Measurements from ENCODE around the gene SLC43A2. TPM values are rescaled to one million over a fixed set of nuclear protein-coding genes. Genes with fewer than 3 reads are reported as not detected.

SLC43A2 gene
- polyA plus RNA-seq, 1 of the 3 experiments (the other 2 are of a cell fraction), result 9.8 TPM

- Histone ChIP-seq H3K27me3 (ENCODE audit: insufficient read depth) (no peaks in the 10 kb centered on the region), H3K9me3 (no peaks in the 10 kb centered on the region), H3K9ac (no peak overlapping the region), H3K4me2 (no peak overlapping the region), H3K4me1 (ENCODE audit: control insufficient read depth in 1 of 2, insufficient read depth in 2 of 2, low read depth in 1 of 2, low read length in 1 of 2) (no peaks in the 10 kb centered on the region), H3K79me2 (ENCODE audit: insufficient read depth) (peaks cover 10% of the 10 kb centered on the region; the same call in 1 of the 2 replicates), H3K9me2 (no peaks in the 10 kb centered on the region), H3K36me3 (replicated peaks in 1 of 2; ENCODE audit: control insufficient read depth in 1 of 2, insufficient read depth in 2 of 2, low read length in 1 of 2) (peaks cover 78 to 99% of the 10 kb centered on the region in 2 experiments), H3F3A (replicated peaks; ENCODE audit: insufficient read depth) (peaks cover 17% of the 10 kb centered on the region), H4K20me1 (ENCODE audit: insufficient read depth) (0 out of 2 replicates have a peak, but pooled peaks cover 6% of the 10 kb centered on the region), H3K27ac (ENCODE audit: low read depth in 2 of 2, low read length in 1 of 2) (no peak overlapping the region), H3K4me3 (ENCODE audit: low read depth in 2 of 2, low read length in 1 of 2) (no peak overlapping the region), H2AFZ (ENCODE audit: low read depth) (no peak overlapping the region)
- CTCF ChIA-PET, result interaction anchor here (1.0 to 6.8 kb wide), 4 partner anchors 9 to 84 kb away, joined by 3 to 47 read pairs (median 6); partner anchors contain the start of gene RILP
- WGBS (ENCODE audit: low lambda C conversion rate), result 97% methylated on average over 9 of the region's 9 CpGs
- POLR2A ChIA-PET, result interaction anchor here (1.3 kb wide), 1 partner anchor 9 kb away, joined by 3 read pairs; the partner anchor contains the start of gene RILP
- TF ChIP-seq FOSL2 (IDR thresholded peaks at IDR 0.05; ENCODE audit: borderline replicate concordance, low read depth) (no peak), TAF1 (IDR thresholded peaks at IDR 0.05; ENCODE audit: borderline replicate concordance, low read depth, low read length) (no peak), GABPA (IDR thresholded peaks at IDR 0.05; ENCODE audit: low read depth) (no peak), FOXM1 (IDR thresholded peaks at IDR 0.05; ENCODE audit: low read depth) (no peak), MEF2A (IDR thresholded peaks at IDR 0.05; ENCODE audit: borderline replicate concordance, low read depth) (no peak), FOXJ3 (CRISPR knock-in tag; IDR thresholded peaks at IDR 0.05) (no peak), POLR2AphosphoS5 (IDR thresholded peaks at IDR 0.05; ENCODE audit: low read depth, low read length) (no peak), JUND (IDR thresholded peaks at IDR 0.05) (no peak), CHD2 (IDR thresholded peaks at IDR 0.05; ENCODE audit: low read length, partially characterized antibody) (no peak), SMC3 (IDR thresholded peaks at IDR 0.05; ENCODE audit: low read depth, low read length) (no peak), RFX5 (IDR thresholded peaks at IDR 0.05; ENCODE audit: low read length) (no peak), SIN3A (IDR thresholded peaks at IDR 0.05; ENCODE audit: borderline replicate concordance, low read depth, low read length) (no peak), USF1 (IDR thresholded peaks at IDR 0.05; ENCODE audit: borderline replicate concordance, low read depth) (no peak), USF2 (IDR thresholded peaks at IDR 0.05; ENCODE audit: borderline replicate concordance, low read depth, low read length) (no peak)
- no peak for DNase-seq
Observed at GRCh38 chr17:1658100-1658499, 29.5 kb upstream of the SLC43A2 start.

GRCh38 chr17:1653735-1654134 lies 25.1 kb upstream of the SLC43A2 start:
- H3K4me3 ChIP-seq (ENCODE audit: low read depth in 2 of 2, low read length in 1 of 2), result no peak overlapping the region
- no peak overlapping the region for H3K9ac ChIP-seq
- no peaks in the 10 kb centered on the region for H3K9me2 ChIP-seq
- no peak overlapping the region for H3K4me2 ChIP-seq
- H3K27ac ChIP-seq (ENCODE audit: low read depth in 2 of 2, low read length in 1 of 2), result no peak overlapping the region
- H3F3A ChIP-seq (replicated peaks; ENCODE audit: insufficient read depth), result peaks cover 45% of the 10 kb centered on the region
- 98% methylated on average over 12 of the region's 14 CpGs for WGBS (ENCODE audit: low lambda C conversion rate)
- no peak for TF ChIP-seq RAD21 (IDR thresholded peaks at IDR 0.05; ENCODE audit: low read length)
- TF ChIP-seq NRF1 (IDR thresholded peaks at IDR 0.05; ENCODE audit: low read depth, low read length), result no peak
- no peak for TF ChIP-seq TCF12 (IDR thresholded peaks at IDR 0.05)
- no peak for TF ChIP-seq EP300 (IDR thresholded peaks at IDR 0.05; ENCODE audit: borderline replicate concordance in 1 of 2, low read depth in 1 of 2, low read length in 1 of 2)
- no peak for TF ChIP-seq FOXJ3 (CRISPR knock-in tag; IDR thresholded peaks at IDR 0.05)
- TF ChIP-seq RFX5 (IDR thresholded peaks at IDR 0.05; ENCODE audit: low read length), result no peak
- TF ChIP-seq EZH2phosphoT487 (IDR thresholded peaks at IDR 0.05; ENCODE audit: borderline replicate concordance, low read depth), result no peak
- no peak for TF ChIP-seq RCOR1 (IDR thresholded peaks at IDR 0.05; ENCODE audit: low read length)
- no peak for TF ChIP-seq ZBTB33 (IDR thresholded peaks at IDR 0.05; ENCODE audit: borderline replicate concordance, low read depth)
- TF ChIP-seq CTCF (IDR thresholded peaks at IDR 0.05), result no peak
- TF ChIP-seq MAX (IDR thresholded peaks at IDR 0.05; ENCODE audit: low read depth), result no peak
- peaks cover 0 to 9% of the 10 kb centered on the region in 2 experiments; a peak in 1 of 4 replicates for H3K4me1 ChIP-seq (ENCODE audit: control insufficient read depth in 1 of 2, insufficient read depth in 2 of 2, low read depth in 1 of 2, low read length in 1 of 2)
- peaks cover 68 to 79% of the 10 kb centered on the region in 2 experiments for H3K36me3 ChIP-seq (replicated peaks in 1 of 2; ENCODE audit: control insufficient read depth in 1 of 2, insufficient read depth in 2 of 2, low read length in 1 of 2)
- H3K27me3 ChIP-seq (ENCODE audit: insufficient read depth), result no peaks in the 10 kb centered on the region
- DNase-seq, result no peak
- ChIA-PET CTCF (interaction anchor here (1.5 to 2.8 kb wide), 2 partner anchors 15 to 79 kb away, joined by 3 to 14 read pairs; no protein-coding TSS in a partner anchor), POLR2A (no interaction called here)
- no peaks in the 10 kb centered on the region for H3K9me3 ChIP-seq
- H3K79me2 ChIP-seq (ENCODE audit: insufficient read depth), result no peaks in the 10 kb centered on the region
- no peaks in the 10 kb centered on the region for H4K20me1 ChIP-seq (ENCODE audit: insufficient read depth)
- no peak overlapping the region for H2AFZ ChIP-seq (ENCODE audit: low read depth)

All from SK-N-SH (cell line).